HEK293 (cell line): ENCODE measurements around the gene BACH2.
"Not testable (repeated sequence)": the region's sequence is repeated elsewhere in the genome, so short reads cannot be mapped to it uniquely, and the experiment has no call there.

Source experiments
- CTCF ChIA-PET: fragments of 350-600 bp; formaldehyde crosslinking; extraction: SDS; loops from one replicate; lab custom pipeline; 2021; ENCODE audit warnings: antibody characterized with exemption; lab: Yijun Ruan, JAX
- POLR2A ChIA-PET: fragments of 300-600 bp; formaldehyde crosslinking; extraction: SDS; loops from one replicate; lab custom pipeline; 2020; ENCODE audit warnings: antibody characterized with exemption, inconsistent platforms; lab: Yijun Ruan, JAX
- H3K27ac ChIP-seq: fragments of 200-500 bp; sonication (Bioruptor generic); 2 replicates; pipeline ENCODE4 v1.5.1; 2014; ENCODE audit warnings: low read depth, low read length, control low read depth, inconsistent platforms; ENCODE audit errors: extremely low read depth
- H3K36me3 ChIP-seq, 2 experiments: fragments of 200-500 bp in 1 of 2; sonication (Bioruptor generic) in 1 of 2; 1 replicate in 1 of 2; 2 replicates in 1 of 2; pipeline ENCODE4 v1.5.1; 2014 to 2017; ENCODE audit warnings: inconsistent platforms in 2 of 2, low read length in 2 of 2; ENCODE audit not compliant: control insufficient read depth in 2 of 2, insufficient read depth in 1 of 2
- H3K4me1 ChIP-seq: fragments of 200-500 bp; sonication (Bioruptor generic); 2 replicates; pipeline ENCODE4 v1.5.1; 2014; ENCODE audit warnings: mild to moderate bottlenecking, low read length, inconsistent platforms; ENCODE audit not compliant: control insufficient read depth, insufficient read depth
- H3K4me3 ChIP-seq: 2 replicates; pipeline ENCODE4 v1.5.1; 2011; ENCODE audit warnings: low read depth, mild to moderate bottlenecking, control low read depth, low read length, moderate library complexity
- H3K9me3 ChIP-seq: fragments of 200-500 bp; sonication (Bioruptor generic); 2 replicates; pipeline ENCODE4 v1.5.1; 2014; ENCODE audit warnings: low read depth, low read length, inconsistent platforms; ENCODE audit not compliant: control insufficient read depth, insufficient read depth
- GLIS2 ChIP-seq: fragments of 450-650 bp; formaldehyde crosslinking; IDR thresholded peaks from 2 replicates; pipeline ENCODE4 v1.5.1; 2016; ENCODE audit warnings: missing biosample characterization, missing genetic modification characterization
- HOXC10 ChIP-seq: sonication (generic); formaldehyde crosslinking; IDR thresholded peaks from 2 replicates; pipeline ENCODE4 v1.8.1; 2023; ENCODE audit warnings: mild to moderate bottlenecking, missing genetic modification reagents
- REPIN1 ChIP-seq: fragments of 450-650 bp; formaldehyde crosslinking; IDR thresholded peaks from 2 replicates; pipeline ENCODE4 v1.5.1; 2017; ENCODE audit warnings: missing biosample characterization, missing genetic modification characterization, low read depth
- WT1 ChIP-seq: fragments of 450-650 bp; formaldehyde crosslinking; IDR thresholded peaks from 2 replicates; pipeline ENCODE4 v1.5.1; 2016; ENCODE audit warnings: missing biosample characterization, missing genetic modification characterization
- ZBTB17 ChIP-seq: fragments of 450-650 bp; formaldehyde crosslinking; IDR thresholded peaks from 2 replicates; pipeline ENCODE4 v1.5.1; 2016; ENCODE audit warnings: missing biosample characterization, missing genetic modification characterization
- ZBTB20 ChIP-seq: fragments of 450-650 bp; formaldehyde crosslinking; IDR thresholded peaks from 2 replicates; pipeline ENCODE4 v1.5.1; 2016; ENCODE audit warnings: missing biosample characterization, missing genetic modification characterization
- ZFP3 ChIP-seq: fragments of 450-650 bp; formaldehyde crosslinking; IDR thresholded peaks from 2 replicates; pipeline ENCODE4 v1.5.1; 2016; ENCODE audit warnings: low read depth, missing biosample characterization, missing genetic modification characterization
- ZNF146 ChIP-seq: fragments of 450-650 bp; formaldehyde crosslinking; IDR thresholded peaks from 2 replicates; pipeline ENCODE4 v1.5.1; 2016; ENCODE audit warnings: missing biosample characterization, missing genetic modification characterization
- ZNF16 ChIP-seq: fragments of 450-650 bp; formaldehyde crosslinking; IDR thresholded peaks from 2 replicates; pipeline ENCODE4 v1.5.1; 2016; ENCODE audit warnings: low read depth, missing biosample characterization, missing genetic modification characterization
- ZNF184 ChIP-seq: fragments of 450-650 bp; IDR thresholded peaks from 2 replicates; pipeline ENCODE4 v1.5.1; 2018; ENCODE audit warnings: missing biosample characterization, mild to moderate bottlenecking, missing genetic modification characterization
- ZNF366 ChIP-seq: fragments of 450-650 bp; formaldehyde crosslinking; conservative IDR thresholded peaks from 2 replicates; pipeline ENCODE4 v1.5.1; 2016; ENCODE audit warnings: missing biosample characterization, missing genetic modification characterization
- ZNF501 ChIP-seq: fragments of 450-650 bp; formaldehyde crosslinking; IDR thresholded peaks from 2 replicates; pipeline ENCODE4 v1.5.1; 2016; ENCODE audit warnings: missing biosample characterization, missing genetic modification characterization
- ZNF555 ChIP-seq: fragments of 450-650 bp; formaldehyde crosslinking; conservative IDR thresholded peaks from 2 replicates; pipeline ENCODE4 v1.5.1; 2017; ENCODE audit warnings: missing biosample characterization, mild to moderate bottlenecking, missing genetic modification characterization, inconsistent platforms
- ZNF558 ChIP-seq: fragments of 450-650 bp; formaldehyde crosslinking; IDR thresholded peaks from 2 replicates; pipeline ENCODE4 v1.5.1; 2016; ENCODE audit warnings: missing biosample characterization, missing genetic modification characterization
- ZXDB ChIP-seq: fragments of 450-650 bp; formaldehyde crosslinking; IDR thresholded peaks from 2 replicates; pipeline ENCODE4 v1.5.1; 2016; ENCODE audit warnings: missing biosample characterization, missing genetic modification characterization
- TF ChIP-seq, protein P1 (sequence below): fragments of 450-650 bp; formaldehyde crosslinking; IDR thresholded peaks from 2 replicates; pipeline ENCODE4 v1.5.1; 2016; ENCODE audit warnings: missing biosample characterization, missing genetic modification characterization
- TF ChIP-seq, protein P2 (sequence below): fragments of 450-650 bp; formaldehyde crosslinking; IDR thresholded peaks from 2 replicates; pipeline ENCODE4 v1.5.1; 2017; ENCODE audit warnings: missing biosample characterization, missing genetic modification characterization
- TF ChIP-seq, protein P3 (sequence below): fragments of 450-650 bp; formaldehyde crosslinking; IDR thresholded peaks from 2 replicates; pipeline ENCODE4 v1.5.1; 2016; ENCODE audit warnings: missing biosample characterization, missing genetic modification characterization
- TF ChIP-seq, protein P4 (sequence below): fragments of 450-650 bp; formaldehyde crosslinking; IDR thresholded peaks from 2 replicates; pipeline ENCODE4 v1.5.1; 2017; ENCODE audit warnings: missing biosample characterization, missing genetic modification characterization
- TF ChIP-seq, protein P5 (sequence below): fragments of 450-650 bp; formaldehyde crosslinking; IDR thresholded peaks from 2 replicates; pipeline ENCODE4 v1.5.1; 2016; ENCODE audit warnings: missing biosample characterization, missing genetic modification characterization

The BACH2 gene

DNA sequence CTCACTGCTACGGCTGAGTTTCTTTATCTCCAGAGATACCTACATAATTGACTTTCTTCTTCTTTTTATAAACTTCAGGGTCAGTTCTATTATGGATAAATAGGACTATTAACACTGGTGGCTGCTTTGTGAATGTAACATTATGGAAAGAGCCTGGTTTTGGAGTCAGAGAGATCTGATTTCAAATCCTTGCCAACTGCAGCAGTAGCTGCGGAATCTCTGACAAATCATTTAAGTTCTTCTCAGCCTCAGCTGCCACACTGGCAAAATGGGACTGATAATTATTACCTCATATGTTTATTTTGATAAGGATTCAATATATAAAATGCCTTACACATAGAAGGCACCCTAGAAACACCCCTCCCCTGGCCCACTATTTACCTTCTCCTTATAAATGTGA, 160.5 kb downstream of the BACH2 start (continued):
- TF ChIP-seq, protein P1, sequence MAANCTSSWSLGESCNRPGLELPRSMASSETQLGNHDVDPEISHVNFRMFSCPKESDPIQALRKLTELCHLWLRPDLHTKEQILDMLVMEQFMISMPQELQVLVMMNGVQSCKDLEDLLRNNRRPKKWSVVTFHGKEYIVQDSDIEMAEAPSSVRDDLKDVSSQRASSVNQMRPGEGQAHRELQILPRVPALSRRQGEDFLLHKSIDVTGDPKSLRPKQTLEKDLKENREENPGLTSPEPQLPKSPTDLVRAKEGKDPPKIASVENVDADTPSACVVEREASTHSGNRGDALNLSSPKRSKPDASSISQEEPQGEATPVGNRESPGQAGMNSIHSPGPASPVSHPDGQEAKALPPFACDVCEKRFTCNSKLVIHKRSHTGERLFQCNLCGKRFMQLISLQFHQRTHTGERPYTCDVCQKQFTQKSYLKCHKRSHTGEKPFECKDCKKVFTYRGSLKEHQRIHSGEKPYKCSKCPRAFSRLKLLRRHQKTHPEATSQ, result no peak
- TF ChIP-seq, protein P2, sequence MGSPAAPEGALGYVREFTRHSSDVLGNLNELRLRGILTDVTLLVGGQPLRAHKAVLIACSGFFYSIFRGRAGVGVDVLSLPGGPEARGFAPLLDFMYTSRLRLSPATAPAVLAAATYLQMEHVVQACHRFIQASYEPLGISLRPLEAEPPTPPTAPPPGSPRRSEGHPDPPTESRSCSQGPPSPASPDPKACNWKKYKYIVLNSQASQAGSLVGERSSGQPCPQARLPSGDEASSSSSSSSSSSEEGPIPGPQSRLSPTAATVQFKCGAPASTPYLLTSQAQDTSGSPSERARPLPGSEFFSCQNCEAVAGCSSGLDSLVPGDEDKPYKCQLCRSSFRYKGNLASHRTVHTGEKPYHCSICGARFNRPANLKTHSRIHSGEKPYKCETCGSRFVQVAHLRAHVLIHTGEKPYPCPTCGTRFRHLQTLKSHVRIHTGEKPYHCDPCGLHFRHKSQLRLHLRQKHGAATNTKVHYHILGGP, result no peak

DNA sequence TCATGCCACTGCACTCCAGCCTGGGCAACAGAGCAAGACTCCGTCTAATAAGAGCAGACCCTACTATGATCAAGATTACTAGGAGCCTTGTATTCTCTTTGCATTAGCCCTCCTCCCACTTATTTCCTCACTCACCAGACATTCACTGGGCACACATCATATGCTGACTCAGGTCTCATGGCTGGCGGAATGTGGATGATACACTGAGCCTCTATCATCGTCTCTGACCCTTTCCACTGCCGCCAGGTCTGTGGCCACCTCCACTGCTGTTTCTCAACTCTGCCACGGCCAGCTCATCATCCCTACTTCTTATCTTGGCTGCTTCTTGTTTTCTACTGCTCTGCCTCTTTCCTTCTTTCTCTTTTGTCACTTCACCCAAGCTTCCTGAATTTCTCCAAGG, 161.0 kb downstream of the BACH2 start:
- TF ChIP-seq ZBTB17 (tag by site-specific recombination) (0 out of 2 replicates have a peak, but pooled peaks have one; percentile 22), ZNF366 (0 out of 2 replicates have a peak, but pooled peaks have one; percentile 43), ZNF558 (tag by site-specific recombination) (no peak)
- Histone ChIP-seq H3K9me3 (no peaks in the 10 kb centered on the region), H3K4me1 (peaks cover 23% of the 10 kb centered on the region), H3K27ac (no peak overlapping the region), H3K4me3 (no peak overlapping the region), H3K36me3 (no peaks in the 10 kb centered on the region)
- POLR2A ChIA-PET, result no interaction called here
- CTCF ChIA-PET, result no interaction called here

DNA sequence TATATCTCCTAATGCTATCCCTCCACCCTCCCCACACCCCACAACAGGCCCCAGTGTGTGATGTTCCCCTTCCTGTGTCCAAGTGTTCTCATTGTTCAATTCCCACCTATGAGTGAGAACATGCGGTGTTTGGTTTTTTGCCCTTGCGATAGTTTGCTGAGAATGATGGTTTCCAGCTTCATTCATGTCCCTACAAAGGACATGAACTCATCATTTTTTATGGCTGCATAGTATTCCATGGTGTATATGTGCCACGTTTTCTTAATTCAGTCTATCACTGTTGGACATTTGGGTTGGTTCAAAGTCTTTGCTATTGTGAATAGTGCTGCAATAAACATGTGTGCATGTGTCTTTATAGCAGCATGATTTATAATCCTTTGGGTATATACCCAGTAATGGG, 163.0 kb downstream of the BACH2 start:
- peak; percentile 98 for TF ChIP-seq ZNF146 (tag by site-specific recombination)
- TF ChIP-seq, protein P3, sequence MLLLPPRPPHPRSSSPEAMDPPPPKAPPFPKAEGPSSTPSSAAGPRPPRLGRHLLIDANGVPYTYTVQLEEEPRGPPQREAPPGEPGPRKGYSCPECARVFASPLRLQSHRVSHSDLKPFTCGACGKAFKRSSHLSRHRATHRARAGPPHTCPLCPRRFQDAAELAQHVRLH (tag by site-specific recombination), result peak; percentile 81; the same call in 1 of the 2 replicates
- H3K36me3 ChIP-seq, H3K9me3 ChIP-seq, H3K27ac ChIP-seq, H3K4me3 ChIP-seq, POLR2A ChIA-PET, CTCF ChIA-PET: not testable (repeated sequence)
- H3K4me1 ChIP-seq, result peaks cover 20% of the 10 kb centered on the region

DNA sequence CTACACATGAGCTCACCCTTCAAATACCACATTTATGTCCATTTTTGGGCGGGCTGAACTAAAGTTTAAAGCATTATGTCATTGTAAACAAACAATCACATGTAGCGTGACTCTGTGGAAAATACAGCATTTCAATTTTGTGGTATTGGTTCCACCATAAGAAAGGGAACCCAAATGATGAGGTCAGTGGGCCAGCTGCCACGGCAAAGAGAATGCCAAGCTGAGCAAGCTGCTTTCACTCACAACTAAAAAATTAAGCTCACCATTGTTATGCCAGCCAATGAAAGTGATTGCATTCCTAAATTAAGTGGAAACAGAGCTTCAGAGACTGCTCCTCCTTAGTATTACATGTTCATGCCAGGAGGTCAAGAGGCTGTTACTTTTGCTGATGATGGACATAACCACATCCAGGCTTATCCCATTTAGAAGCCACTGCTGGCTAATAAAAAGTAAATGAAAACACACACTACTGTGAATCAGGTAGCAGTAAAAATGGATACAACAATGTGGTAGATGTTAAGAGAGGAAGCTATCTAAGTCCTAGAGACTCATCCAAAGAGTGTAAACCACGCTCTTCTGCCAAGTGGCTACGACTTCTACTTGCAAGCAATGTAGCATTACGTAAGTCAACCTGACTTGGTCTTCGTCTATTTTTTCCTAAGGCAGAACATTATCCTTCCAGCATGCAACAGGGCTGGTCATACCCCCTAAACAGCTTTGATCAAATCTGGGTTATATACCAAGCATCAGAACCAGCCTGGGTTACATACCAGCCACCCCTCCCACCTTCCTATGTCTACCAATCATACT, 164.8 kb downstream of the BACH2 start:
- Histone ChIP-seq H3K4me3 (no peak overlapping the region), H3K4me1 (peaks cover 16% of the 10 kb centered on the region), H3K9me3 (no peaks in the 10 kb centered on the region), H3K36me3 (no peaks in the 10 kb centered on the region), H3K27ac (no peak overlapping the region; the same call in 1 of the 2 replicates)
- CTCF ChIA-PET, result interaction anchor here (0.8 to 1.6 kb wide), 3 partner anchors 13 to 191 kb away, joined by 3 to 8 read pairs (median 4); no protein-coding TSS in a partner anchor
- POLR2A ChIA-PET, result no interaction called here
- TF ChIP-seq ZNF558 (tag by site-specific recombination) (no peak), REPIN1 (no peak), ZNF555 (tag by site-specific recombination) (no peak), ZXDB (tag by site-specific recombination) (peak; percentile 87), HOXC10 (CRISPR knock-in tag) (no peak), ZFP3 (no peak), ZNF501 (tag by site-specific recombination) (0 out of 2 replicates have a peak, but pooled peaks have one; percentile 32), GLIS2 (tag by site-specific recombination) (no peak), WT1 (peak; percentile 28; the same call in 1 of the 2 replicates), ZBTB20 (no peak), ZNF16 (tag by site-specific recombination) (no peak), ZNF184 (tag by site-specific recombination) (no peak; the same call in 1 of the 2 replicates)
- TF ChIP-seq, protein P4, sequence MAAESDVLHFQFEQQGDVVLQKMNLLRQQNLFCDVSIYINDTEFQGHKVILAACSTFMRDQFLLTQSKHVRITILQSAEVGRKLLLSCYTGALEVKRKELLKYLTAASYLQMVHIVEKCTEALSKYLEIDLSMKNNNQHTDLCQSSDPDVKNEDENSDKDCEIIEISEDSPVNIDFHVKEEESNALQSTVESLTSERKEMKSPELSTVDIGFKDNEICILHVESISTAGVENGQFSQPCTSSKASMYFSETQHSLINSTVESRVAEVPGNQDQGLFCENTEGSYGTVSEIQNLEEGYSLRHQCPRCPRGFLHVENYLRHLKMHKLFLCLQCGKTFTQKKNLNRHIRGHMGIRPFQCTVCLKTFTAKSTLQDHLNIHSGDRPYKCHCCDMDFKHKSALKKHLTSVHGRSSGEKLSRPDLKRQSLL (tag by site-specific recombination), result no peak
- TF ChIP-seq, protein P2, result no peak
- TF ChIP-seq, protein P5, sequence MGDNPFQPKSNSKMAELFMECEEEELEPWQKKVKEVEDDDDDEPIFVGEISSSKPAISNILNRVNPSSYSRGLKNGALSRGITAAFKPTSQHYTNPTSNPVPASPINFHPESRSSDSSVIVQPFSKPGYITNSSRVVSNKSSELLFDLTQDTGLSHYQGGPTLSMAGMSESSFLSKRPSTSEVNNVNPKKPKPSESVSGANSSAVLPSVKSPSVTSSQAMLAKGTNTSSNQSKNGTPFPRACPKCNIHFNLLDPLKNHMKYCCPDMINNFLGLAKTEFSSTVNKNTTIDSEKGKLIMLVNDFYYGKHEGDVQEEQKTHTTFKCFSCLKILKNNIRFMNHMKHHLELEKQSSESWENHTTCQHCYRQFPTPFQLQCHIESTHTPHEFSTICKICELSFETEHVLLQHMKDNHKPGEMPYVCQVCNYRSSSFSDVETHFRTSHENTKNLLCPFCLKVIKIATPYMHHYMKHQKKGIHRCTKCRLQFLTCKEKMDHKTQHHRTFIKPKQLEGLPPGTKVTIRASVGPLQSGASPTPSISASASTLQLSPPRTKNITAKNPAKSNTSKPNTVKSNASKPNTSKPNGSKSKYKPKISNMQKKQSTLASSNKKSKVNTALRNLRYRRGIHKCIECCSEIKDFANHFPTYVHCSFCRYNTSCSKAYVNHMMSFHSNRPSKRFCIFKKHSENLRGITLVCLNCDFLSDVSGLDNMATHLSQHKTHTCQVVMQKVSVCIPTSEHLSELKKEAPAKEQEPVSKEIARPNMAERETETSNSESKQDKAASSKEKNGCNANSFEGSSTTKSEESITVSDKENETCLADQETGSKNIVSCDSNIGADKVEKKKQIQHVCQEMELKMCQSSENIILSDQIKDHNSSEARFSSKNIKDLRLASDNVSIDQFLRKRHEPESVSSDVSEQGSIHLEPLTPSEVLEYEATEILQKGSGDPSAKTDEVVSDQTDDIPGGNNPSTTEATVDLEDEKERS (tag by site-specific recombination), result no peak
